Measurements from ENCODE around the gene DPH2.

Gene DPH2

GRCh38 chr1:43969746-43970466 is at the start of gene DPH2:
Gene DPH2 (plus strand): TSS chr1:43970010. CDS start chr1:43970176, 166 bp downstream.
- DNase-seq (ENCODE audit: low read depth), result peak; percentile 95

GRCh38 chr1:43921022-43921421 is 48.8 kb upstream of the DPH2 start:
- DNase-seq (ENCODE audit: low read depth), result no peak

GRCh38 chr1:43924516-43924915 is 45.3 kb upstream of the DPH2 start:
- no peak for DNase-seq (ENCODE audit: low read depth)

- no peak for DNase-seq (ENCODE audit: low read depth)
These were observed 44.0 kb upstream of the DPH2 start for GRCh38 chr1:43925846-43926245.

GRCh38 chr1:43930168-43930948 is 39.5 kb upstream of the DPH2 start:
- DNase-seq (ENCODE audit: low read depth), result no peak

GRCh38 chr1:43930949-43931275 is 38.9 kb upstream of the DPH2 start:
- no peak for DNase-seq (ENCODE audit: low read depth)

- DNase-seq (ENCODE audit: low read depth), result no peak
These were observed 37.8 kb upstream of the DPH2 start for GRCh38 chr1:43931711-43932660.

- DNase-seq (ENCODE audit: low read depth), result no peak
These were observed 36.9 kb upstream of the DPH2 start for GRCh38 chr1:43932786-43933385.

- DNase-seq (ENCODE audit: low read depth), result no peak
These were observed 36.3 kb upstream of the DPH2 start, which contains the start of gene ARTN for GRCh38 chr1:43933386-43934100. Gene ARTN (plus strand): TSS chr1:43933801. CDS start chr1:43935657, 1,856 bp downstream.

GRCh38 chr1:43934101-43934985 is 35.5 kb upstream of the DPH2 start:
- peak; percentile 54 for DNase-seq (ENCODE audit: low read depth)

- DNase-seq (ENCODE audit: low read depth), result no peak
These were observed 34.9 kb upstream of the DPH2 start for GRCh38 chr1:43934986-43935324.

- DNase-seq (ENCODE audit: low read depth), result no peak
These were observed 33.9 kb upstream of the DPH2 start for GRCh38 chr1:43935711-43936427.

GRCh38 chr1:43936431-43937151 is 33.2 kb upstream of the DPH2 start:
- no peak for DNase-seq (ENCODE audit: low read depth)

- no peak for DNase-seq (ENCODE audit: low read depth)
These were observed 32.5 kb upstream of the DPH2 start for GRCh38 chr1:43937179-43937865.

- DNase-seq (ENCODE audit: low read depth), result no peak
These were observed 31.4 kb upstream of the DPH2 start for GRCh38 chr1:43938383-43938782.

GRCh38 chr1:43938892-43939587 is 30.8 kb upstream of the DPH2 start:
- DNase-seq (ENCODE audit: low read depth), result no peak

- no peak for DNase-seq (ENCODE audit: low read depth)
These were observed 27.4 kb upstream of the DPH2 start for GRCh38 chr1:43942411-43942810.

GRCh38 chr1:43944860-43945259 is 24.9 kb upstream of the DPH2 start:
- DNase-seq (ENCODE audit: low read depth), result no peak
